ENCODE data around the gene CFAP119. TPM values are rescaled to one million over a fixed set of nuclear protein-coding genes. Genes with fewer than 3 reads are reported as not detected.
"Not testable (repeated sequence)": the region's sequence is repeated elsewhere in the genome, so short reads cannot be mapped to it uniquely, and the experiment has no call there.

Gene CFAP119
- polyA plus RNA-seq, 1 of the 3 experiments (the other 2 are of a cell fraction): 28.4 TPM

DNA sequence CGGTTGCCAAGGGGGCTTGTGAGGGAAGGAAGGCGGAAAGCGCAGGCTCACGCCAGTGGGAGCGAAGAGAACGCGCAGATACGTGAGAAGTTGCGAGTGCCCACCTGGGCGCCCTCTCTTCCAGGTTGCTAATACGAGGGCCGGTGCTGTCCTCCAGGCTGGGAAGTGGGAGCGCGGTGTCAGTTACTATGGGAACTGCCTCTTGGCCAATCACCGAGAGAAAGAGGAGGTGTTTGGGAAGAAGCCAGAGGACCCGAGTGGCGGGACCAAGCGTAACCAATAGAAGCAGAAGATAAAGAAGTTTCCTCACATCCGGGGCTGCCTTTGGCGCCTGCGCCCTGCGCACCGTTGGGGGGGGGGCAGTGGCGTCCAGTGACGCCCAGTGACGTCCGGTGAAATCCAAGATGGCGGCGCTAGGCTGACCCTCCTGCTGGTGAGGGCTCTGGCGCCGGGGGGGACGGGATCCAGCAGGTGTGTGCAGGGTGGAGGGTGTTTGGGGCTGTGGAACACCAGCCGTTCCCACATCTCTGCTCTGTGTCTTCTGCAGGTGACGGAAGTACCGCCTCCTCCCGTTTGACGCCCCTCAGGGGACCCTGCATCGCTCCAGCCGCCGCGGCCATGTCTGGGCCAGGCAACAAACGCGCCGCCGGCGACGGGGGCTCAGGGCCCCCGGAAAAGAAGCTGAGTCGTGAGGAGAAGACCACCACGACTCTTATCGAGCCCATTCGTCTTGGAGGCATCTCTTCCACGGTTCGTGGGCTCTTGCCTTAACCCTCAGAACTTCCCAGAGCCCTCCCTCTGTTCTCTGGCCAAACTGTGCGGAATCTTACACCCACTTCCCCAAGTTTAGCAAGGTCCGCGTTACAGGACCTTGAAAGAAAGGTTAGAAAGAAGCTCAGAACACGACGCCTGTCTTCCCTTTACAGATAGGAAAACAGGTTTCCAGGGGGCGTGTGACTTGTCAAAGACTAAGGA is at the start of gene CFAP119, which contains the start of gene RNF40 (continued):
- TF ChIP-seq, protein P1, sequence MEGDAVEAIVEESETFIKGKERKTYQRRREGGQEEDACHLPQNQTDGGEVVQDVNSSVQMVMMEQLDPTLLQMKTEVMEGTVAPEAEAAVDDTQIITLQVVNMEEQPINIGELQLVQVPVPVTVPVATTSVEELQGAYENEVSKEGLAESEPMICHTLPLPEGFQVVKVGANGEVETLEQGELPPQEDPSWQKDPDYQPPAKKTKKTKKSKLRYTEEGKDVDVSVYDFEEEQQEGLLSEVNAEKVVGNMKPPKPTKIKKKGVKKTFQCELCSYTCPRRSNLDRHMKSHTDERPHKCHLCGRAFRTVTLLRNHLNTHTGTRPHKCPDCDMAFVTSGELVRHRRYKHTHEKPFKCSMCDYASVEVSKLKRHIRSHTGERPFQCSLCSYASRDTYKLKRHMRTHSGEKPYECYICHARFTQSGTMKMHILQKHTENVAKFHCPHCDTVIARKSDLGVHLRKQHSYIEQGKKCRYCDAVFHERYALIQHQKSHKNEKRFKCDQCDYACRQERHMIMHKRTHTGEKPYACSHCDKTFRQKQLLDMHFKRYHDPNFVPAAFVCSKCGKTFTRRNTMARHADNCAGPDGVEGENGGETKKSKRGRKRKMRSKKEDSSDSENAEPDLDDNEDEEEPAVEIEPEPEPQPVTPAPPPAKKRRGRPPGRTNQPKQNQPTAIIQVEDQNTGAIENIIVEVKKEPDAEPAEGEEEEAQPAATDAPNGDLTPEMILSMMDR (IDR thresholded peaks at IDR 0.05): no peak
- TF ChIP-seq GABPA (IDR thresholded peaks at IDR 0.05; ENCODE audit: low read depth) (peak; percentile 73), YY1 (IDR thresholded peaks at IDR 0.05; ENCODE audit: low read depth) (peak; percentile 97), POLR2AphosphoS5 (IDR thresholded peaks at IDR 0.05; ENCODE audit: low read depth, low read length) (peak; percentile 86), SIN3A (IDR thresholded peaks at IDR 0.05; ENCODE audit: borderline replicate concordance, low read depth, low read length) (peak; percentile 90; the same call in 1 of the 2 replicates), NRF1 (IDR thresholded peaks at IDR 0.05; ENCODE audit: low read depth, low read length) (peak; percentile 82), CHD2 (IDR thresholded peaks at IDR 0.05; ENCODE audit: low read length, partially characterized antibody) (peak; percentile 55), MEF2A (IDR thresholded peaks at IDR 0.05; ENCODE audit: borderline replicate concordance, low read depth) (no peak), SMC3 (IDR thresholded peaks at IDR 0.05; ENCODE audit: low read depth, low read length) (no peak)
- TF ChIP-seq, protein P2, sequence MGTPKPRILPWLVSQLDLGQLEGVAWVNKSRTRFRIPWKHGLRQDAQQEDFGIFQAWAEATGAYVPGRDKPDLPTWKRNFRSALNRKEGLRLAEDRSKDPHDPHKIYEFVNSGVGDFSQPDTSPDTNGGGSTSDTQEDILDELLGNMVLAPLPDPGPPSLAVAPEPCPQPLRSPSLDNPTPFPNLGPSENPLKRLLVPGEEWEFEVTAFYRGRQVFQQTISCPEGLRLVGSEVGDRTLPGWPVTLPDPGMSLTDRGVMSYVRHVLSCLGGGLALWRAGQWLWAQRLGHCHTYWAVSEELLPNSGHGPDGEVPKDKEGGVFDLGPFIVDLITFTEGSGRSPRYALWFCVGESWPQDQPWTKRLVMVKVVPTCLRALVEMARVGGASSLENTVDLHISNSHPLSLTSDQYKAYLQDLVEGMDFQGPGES (IDR thresholded peaks at IDR 0.05; ENCODE audit: low read depth, low read length): no peak

DNA sequence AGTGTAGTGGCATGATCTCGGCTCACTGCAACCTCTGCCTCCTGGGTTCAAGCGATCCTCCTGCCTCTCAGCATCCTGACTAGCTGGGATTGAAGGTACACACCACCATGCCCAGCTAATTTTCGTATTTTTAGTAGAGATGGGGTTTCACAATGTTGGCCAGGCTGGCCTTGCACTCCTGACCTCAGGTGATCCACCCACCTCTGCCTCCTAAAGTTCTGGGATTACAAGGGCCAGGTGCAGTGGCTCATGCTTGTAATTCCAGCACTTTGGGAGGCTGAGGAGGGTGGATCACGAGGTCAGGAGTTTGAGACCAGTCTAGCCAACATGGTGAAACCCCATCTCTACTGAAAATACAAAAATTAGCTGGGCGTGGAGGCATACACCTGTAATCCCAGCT is 47.8 kb upstream of the CFAP119 start:
- H2AFZ ChIP-seq (ENCODE audit: low read depth); DNase-seq; H3K36me3 ChIP-seq (replicated peaks in 1 of 2; ENCODE audit: control insufficient read depth in 1 of 2, insufficient read depth in 2 of 2, low read length in 1 of 2); H3K9me3 ChIP-seq; POLR2A ChIA-PET; CTCF ChIA-PET; H3K4me2 ChIP-seq; H3K9me2 ChIP-seq; H3F3A ChIP-seq (replicated peaks; ENCODE audit: insufficient read depth); H3K79me2 ChIP-seq (ENCODE audit: insufficient read depth); H3K9ac ChIP-seq; H3K27me3 ChIP-seq (ENCODE audit: insufficient read depth); H3K4me3 ChIP-seq (ENCODE audit: low read depth in 2 of 2, low read length in 1 of 2); H4K20me1 ChIP-seq (ENCODE audit: insufficient read depth); H3K27ac ChIP-seq (ENCODE audit: low read depth in 2 of 2, low read length in 1 of 2); H3K4me1 ChIP-seq (ENCODE audit: control insufficient read depth in 1 of 2, insufficient read depth in 2 of 2, low read depth in 1 of 2, low read length in 1 of 2): not testable (repeated sequence)
- 79% methylated on average over 5 of the region's 5 CpGs for WGBS (ENCODE audit: low lambda C conversion rate)

DNA sequence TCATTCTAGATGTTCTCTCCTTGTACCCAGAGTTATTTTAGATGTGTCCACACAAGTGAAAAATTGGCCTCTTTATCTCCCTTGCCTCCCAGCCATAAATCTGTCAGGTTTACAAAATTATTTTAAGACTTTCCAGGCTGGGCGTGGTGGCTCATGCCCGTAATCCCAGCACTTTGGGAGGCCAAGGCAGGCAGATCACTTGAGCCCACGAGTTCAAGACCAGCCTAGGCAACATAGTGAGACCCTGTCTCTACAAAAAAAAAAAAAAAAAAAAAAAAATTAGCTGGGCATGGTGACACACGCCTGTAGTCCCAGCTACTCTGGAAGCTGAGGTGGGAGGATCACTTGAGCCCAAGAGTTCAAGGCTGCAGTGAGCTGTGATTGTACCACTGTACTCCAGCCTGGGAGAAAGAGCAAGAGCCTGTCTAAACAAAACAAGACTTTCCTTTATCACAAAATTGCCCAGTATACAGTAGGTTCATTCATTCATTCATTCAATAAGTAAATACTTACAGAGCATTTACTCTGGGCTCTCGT is 47.1 kb upstream of the CFAP119 start:
- H3K4me3 ChIP-seq (ENCODE audit: low read depth in 2 of 2, low read length in 1 of 2); H3K9ac ChIP-seq; H3K27ac ChIP-seq (ENCODE audit: low read depth in 2 of 2, low read length in 1 of 2); H3K9me2 ChIP-seq; H3K4me1 ChIP-seq (ENCODE audit: control insufficient read depth in 1 of 2, insufficient read depth in 2 of 2, low read depth in 1 of 2, low read length in 1 of 2); H3F3A ChIP-seq (replicated peaks; ENCODE audit: insufficient read depth); H4K20me1 ChIP-seq (ENCODE audit: insufficient read depth); DNase-seq; H3K27me3 ChIP-seq (ENCODE audit: insufficient read depth); H3K4me2 ChIP-seq; H3K79me2 ChIP-seq (ENCODE audit: insufficient read depth); H2AFZ ChIP-seq (ENCODE audit: low read depth); H3K36me3 ChIP-seq (replicated peaks in 1 of 2; ENCODE audit: control insufficient read depth in 1 of 2, insufficient read depth in 2 of 2, low read length in 1 of 2); CTCF ChIA-PET; H3K9me3 ChIP-seq: not testable (repeated sequence)
- WGBS (ENCODE audit: low lambda C conversion rate): 79% methylated on average over 5 of the region's 5 CpGs
- POLR2A ChIA-PET: interaction anchor here (1.2 kb wide), 1 partner anchor 126 kb away, joined by 3 read pairs; no protein-coding TSS in a partner anchor

Measured in SK-N-SH (cell line).